Measurements from ENCODE around the gene SRPK2.
A peak's percentile ranks its signal among the peaks of the same experiment; 100 is the strongest.

SRPK2 gene

GRCh38 chr7:105284014-105284413, 104.7 kb downstream of the SRPK2 start:
- no peak for DNase-seq (ENCODE audit: low read depth)
- TF ChIP-seq, protein P1, sequence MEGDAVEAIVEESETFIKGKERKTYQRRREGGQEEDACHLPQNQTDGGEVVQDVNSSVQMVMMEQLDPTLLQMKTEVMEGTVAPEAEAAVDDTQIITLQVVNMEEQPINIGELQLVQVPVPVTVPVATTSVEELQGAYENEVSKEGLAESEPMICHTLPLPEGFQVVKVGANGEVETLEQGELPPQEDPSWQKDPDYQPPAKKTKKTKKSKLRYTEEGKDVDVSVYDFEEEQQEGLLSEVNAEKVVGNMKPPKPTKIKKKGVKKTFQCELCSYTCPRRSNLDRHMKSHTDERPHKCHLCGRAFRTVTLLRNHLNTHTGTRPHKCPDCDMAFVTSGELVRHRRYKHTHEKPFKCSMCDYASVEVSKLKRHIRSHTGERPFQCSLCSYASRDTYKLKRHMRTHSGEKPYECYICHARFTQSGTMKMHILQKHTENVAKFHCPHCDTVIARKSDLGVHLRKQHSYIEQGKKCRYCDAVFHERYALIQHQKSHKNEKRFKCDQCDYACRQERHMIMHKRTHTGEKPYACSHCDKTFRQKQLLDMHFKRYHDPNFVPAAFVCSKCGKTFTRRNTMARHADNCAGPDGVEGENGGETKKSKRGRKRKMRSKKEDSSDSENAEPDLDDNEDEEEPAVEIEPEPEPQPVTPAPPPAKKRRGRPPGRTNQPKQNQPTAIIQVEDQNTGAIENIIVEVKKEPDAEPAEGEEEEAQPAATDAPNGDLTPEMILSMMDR (conservative IDR thresholded peaks at IDR 0.05; ENCODE audit: control insufficient read depth, insufficient read depth, low read depth, low read length): no peak
- H3K4me3 ChIP-seq (ENCODE audit: control insufficient read depth, low read depth, low read length): no peak overlapping the region

GRCh38 chr7:105281966-105282365, 106.8 kb downstream of the SRPK2 start:
- TF ChIP-seq, protein P1 (conservative IDR thresholded peaks at IDR 0.05; ENCODE audit: control insufficient read depth, insufficient read depth, low read depth, low read length): no peak
- no peak for DNase-seq (ENCODE audit: low read depth)
- H3K4me3 ChIP-seq (ENCODE audit: control insufficient read depth, low read depth, low read length): no peak overlapping the region

DNA sequence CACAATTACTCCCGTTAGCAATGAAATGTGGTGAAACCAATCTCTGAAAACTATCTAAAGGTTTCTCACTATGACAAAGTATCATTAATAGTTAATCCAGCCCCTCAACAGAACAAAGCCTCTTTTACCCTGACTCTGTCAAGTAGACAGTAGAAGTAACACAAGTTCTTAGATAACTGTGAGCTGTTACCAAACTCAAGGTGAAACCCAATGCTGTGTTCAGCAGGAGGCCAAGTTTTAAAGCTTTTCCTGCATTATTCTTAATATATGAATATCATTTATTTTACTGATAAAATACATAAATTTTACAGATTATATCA, 109.1 kb downstream of the SRPK2 start:
- H3K4me3 ChIP-seq (ENCODE audit: control insufficient read depth, low read depth, low read length): no peak overlapping the region
- TF ChIP-seq, protein P1 (conservative IDR thresholded peaks at IDR 0.05; ENCODE audit: control insufficient read depth, insufficient read depth, low read depth, low read length): no peak
- DNase-seq (ENCODE audit: low read depth): no peak

DNA sequence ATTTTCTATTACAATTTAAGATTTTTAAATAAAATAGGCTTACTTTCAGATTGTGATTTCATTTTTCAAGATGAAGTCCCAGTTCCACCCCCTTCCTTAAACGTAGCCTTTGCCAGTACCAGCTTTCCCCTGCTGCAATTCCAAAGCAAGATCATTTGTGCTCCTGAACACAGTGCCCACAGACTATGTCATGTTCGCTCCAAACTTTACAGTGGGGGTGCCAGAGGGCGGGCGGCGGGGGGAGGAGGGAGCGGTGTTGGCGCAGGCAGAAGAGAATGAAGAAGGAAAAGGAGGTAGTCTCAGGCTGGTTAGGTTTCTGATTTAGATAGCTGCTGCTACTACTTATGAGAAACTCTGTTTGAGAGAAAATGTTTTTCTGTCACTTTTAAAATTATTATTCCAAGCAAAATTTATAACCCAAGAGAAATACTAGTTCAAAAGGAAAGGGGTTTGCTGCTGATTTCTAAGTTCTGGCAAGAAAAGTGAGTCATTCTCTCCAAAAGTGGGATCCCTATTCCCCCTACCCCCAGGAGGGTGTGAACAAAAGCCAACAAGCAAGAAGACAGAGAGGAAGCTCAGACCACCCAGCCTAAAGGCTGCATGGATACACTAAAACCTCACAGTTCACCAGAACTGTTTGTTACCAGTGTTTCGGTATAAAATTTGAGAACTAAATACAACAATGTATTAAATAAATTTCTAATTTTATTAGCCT, 109.6 kb downstream of the SRPK2 start:
- TF ChIP-seq, protein P1 (conservative IDR thresholded peaks at IDR 0.05; ENCODE audit: control insufficient read depth, insufficient read depth, low read depth, low read length): no peak
- no peak for DNase-seq (ENCODE audit: low read depth)
- H3K4me3 ChIP-seq (ENCODE audit: control insufficient read depth, low read depth, low read length): no peak overlapping the region

- TF ChIP-seq, protein P1 (conservative IDR thresholded peaks at IDR 0.05; ENCODE audit: control insufficient read depth, insufficient read depth, low read depth, low read length): no peak
- no peak for DNase-seq (ENCODE audit: low read depth)
- no peak overlapping the region for H3K4me3 ChIP-seq (ENCODE audit: control insufficient read depth, low read depth, low read length)
Observed at GRCh38 chr7:105278565-105278964, 110.2 kb downstream of the SRPK2 start.

DNA sequence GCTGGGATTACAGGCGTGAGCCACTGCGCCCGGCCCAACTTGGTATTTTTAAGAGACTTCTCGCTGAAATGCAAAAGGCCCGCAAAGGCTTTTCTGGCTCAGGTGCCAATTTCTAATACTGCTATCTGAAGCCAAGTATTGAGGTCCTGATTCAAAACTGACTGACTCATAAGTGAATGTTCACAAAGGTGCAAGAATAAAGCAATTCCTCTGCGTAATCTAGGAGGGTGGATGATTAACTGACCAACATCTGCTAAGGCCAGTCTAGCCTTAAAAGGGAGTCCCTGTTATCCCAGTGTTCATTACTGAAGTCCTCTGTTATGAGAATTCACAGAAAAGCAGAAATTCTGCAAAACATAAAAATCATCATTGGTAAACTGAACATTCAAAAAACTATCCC, 111.4 kb downstream of the SRPK2 start:
- TF ChIP-seq, protein P1 (conservative IDR thresholded peaks at IDR 0.05; ENCODE audit: control insufficient read depth, insufficient read depth, low read depth, low read length): no peak
- DNase-seq (ENCODE audit: low read depth): peak; percentile 92

DNA sequence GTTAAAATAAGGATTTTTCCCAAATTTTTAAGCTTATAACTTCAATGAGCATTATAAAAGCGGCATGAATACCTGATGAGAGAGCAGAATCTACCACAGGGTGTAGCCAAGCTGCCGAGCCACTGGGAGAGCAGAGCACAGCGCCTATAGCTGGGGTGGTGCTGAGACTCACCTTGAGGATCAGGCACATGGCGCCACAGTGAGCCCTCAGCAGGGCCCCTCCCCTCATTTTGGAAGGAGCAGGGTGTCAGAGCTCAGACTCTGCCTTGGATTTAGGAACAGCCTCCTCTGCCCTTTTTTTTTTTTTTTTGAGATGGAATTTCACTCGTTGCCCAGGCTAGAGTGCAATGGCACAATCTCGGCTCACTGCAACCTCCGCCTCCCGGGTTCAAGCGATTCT, 118.6 kb downstream of the SRPK2 start:
- TF ChIP-seq, protein P1 (conservative IDR thresholded peaks at IDR 0.05; ENCODE audit: control insufficient read depth, insufficient read depth, low read depth, low read length): no peak
- H3K4me3 ChIP-seq (ENCODE audit: control insufficient read depth, low read depth, low read length): no peak overlapping the region
- DNase-seq (ENCODE audit: low read depth): no peak

More for the DNA sequence above, 111.4 kb downstream of the SRPK2 start:
- H3K4me3 ChIP-seq (ENCODE audit: control insufficient read depth, low read depth, low read length): no peak overlapping the region
